IMR-90 (cell line): ENCODE data around the gene CTNS.

ENCODE experiments used
- BHLHE40 ChIP-seq: fragments of 150-350 bp; IDR thresholded peaks from 2 replicates; pipeline ENCODE4 v1.6.1; 2016; ENCODE audit warnings: mild to moderate bottlenecking, low read depth, low read length
- POLR2A ChIP-seq: IDR thresholded peaks from 2 replicates; pipeline ENCODE4 v1.6.1; 2012; ENCODE audit warnings: mild to moderate bottlenecking, low read depth, low read length
- RAD21 ChIP-seq: IDR thresholded peaks from 2 replicates; pipeline ENCODE4 v1.6.1; 2012; ENCODE audit warnings: low read length, improper control_type of control experiment
- RCOR1 ChIP-seq: IDR thresholded peaks from 2 replicates; pipeline ENCODE4 v1.6.1; 2012; ENCODE audit warnings: mild to moderate bottlenecking, low read length, improper control_type of control experiment; ENCODE audit not compliant: insufficient replicate concordance
- TF ChIP-seq, protein P1 (sequence below): conservative IDR thresholded peaks from 2 replicates; pipeline ENCODE4 v1.5.1; 2012; ENCODE audit warnings: mild to moderate bottlenecking, low read depth, low read length, improper control_type of control experiment
- TF ChIP-seq, protein P2 (sequence below): fragments of 150-350 bp; IDR thresholded peaks from 2 replicates; pipeline ENCODE4 v1.6.1; 2016; ENCODE audit warnings: low read depth, mild to moderate bottlenecking, low read length, moderate library complexity, borderline replicate concordance
- TF ChIP-seq, protein P3 (sequence below): fragments of 150-350 bp; IDR thresholded peaks from 2 replicates; pipeline ENCODE4 v1.6.1; 2017; ENCODE audit warnings: mild to moderate bottlenecking, antibody characterized with exemption, low read length, low read depth

DNA sequence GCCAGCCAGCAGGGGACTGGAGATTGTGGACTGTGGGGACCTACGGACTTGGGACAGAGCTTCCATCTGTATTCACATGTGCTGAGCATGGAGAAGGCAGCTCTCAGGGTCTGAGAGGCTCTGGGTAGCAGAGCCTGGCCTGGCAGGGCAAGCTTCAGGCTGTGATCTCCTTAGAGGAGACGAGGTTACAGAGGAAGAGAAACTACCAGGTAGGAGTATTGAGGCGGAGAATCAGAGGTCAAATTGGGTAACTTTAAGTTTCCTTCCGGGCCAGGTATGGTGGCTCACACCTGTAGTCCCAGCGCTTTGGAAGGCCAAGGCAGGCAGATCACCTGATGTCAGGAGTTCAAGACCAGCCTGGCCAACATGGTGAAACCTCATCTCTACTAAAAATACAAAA lies 8.8 kb downstream of the CTNS start:
- TF ChIP-seq, protein P1, sequence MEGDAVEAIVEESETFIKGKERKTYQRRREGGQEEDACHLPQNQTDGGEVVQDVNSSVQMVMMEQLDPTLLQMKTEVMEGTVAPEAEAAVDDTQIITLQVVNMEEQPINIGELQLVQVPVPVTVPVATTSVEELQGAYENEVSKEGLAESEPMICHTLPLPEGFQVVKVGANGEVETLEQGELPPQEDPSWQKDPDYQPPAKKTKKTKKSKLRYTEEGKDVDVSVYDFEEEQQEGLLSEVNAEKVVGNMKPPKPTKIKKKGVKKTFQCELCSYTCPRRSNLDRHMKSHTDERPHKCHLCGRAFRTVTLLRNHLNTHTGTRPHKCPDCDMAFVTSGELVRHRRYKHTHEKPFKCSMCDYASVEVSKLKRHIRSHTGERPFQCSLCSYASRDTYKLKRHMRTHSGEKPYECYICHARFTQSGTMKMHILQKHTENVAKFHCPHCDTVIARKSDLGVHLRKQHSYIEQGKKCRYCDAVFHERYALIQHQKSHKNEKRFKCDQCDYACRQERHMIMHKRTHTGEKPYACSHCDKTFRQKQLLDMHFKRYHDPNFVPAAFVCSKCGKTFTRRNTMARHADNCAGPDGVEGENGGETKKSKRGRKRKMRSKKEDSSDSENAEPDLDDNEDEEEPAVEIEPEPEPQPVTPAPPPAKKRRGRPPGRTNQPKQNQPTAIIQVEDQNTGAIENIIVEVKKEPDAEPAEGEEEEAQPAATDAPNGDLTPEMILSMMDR: no peak
- no peak for TF ChIP-seq POLR2A
- TF ChIP-seq, protein P2, sequence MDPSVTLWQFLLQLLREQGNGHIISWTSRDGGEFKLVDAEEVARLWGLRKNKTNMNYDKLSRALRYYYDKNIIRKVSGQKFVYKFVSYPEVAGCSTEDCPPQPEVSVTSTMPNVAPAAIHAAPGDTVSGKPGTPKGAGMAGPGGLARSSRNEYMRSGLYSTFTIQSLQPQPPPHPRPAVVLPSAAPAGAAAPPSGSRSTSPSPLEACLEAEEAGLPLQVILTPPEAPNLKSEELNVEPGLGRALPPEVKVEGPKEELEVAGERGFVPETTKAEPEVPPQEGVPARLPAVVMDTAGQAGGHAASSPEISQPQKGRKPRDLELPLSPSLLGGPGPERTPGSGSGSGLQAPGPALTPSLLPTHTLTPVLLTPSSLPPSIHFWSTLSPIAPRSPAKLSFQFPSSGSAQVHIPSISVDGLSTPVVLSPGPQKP: no peak
- TF ChIP-seq RCOR1: no peak
- TF ChIP-seq, protein P3, sequence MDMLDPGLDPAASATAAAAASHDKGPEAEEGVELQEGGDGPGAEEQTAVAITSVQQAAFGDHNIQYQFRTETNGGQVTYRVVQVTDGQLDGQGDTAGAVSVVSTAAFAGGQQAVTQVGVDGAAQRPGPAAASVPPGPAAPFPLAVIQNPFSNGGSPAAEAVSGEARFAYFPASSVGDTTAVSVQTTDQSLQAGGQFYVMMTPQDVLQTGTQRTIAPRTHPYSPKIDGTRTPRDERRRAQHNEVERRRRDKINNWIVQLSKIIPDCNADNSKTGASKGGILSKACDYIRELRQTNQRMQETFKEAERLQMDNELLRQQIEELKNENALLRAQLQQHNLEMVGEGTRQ: no peak
- no peak for TF ChIP-seq BHLHE40
- TF ChIP-seq RAD21: no peak
